Mononuclear cell (primary cell): Measurements from ENCODE around the gene DNASE2B. TPM values are rescaled to one million over a fixed set of nuclear protein-coding genes. Genes with fewer than 3 reads are reported as not detected.
"Not testable (repeated sequence)": the region's sequence is repeated elsewhere in the genome, so short reads cannot be mapped to it uniquely, and the experiment has no call there.

Source experiments
- H3K27me3 ChIP-seq: 2 replicates; pipeline ENCODE4 v1.6.0; 2011; ENCODE audit warnings: low read length, control low read depth; ENCODE audit not compliant: insufficient read depth
- H3K4me1 ChIP-seq: 2 replicates; pipeline ENCODE4 v1.5.1; 2011; ENCODE audit warnings: mild to moderate bottlenecking, low read length, control low read depth; ENCODE audit not compliant: insufficient read depth
- H3K4me3 ChIP-seq: 2 replicates; pipeline ENCODE4 v1.5.1; 2011; ENCODE audit warnings: mild to moderate bottlenecking, low read length, moderate library complexity
- H3K9me3 ChIP-seq: 2 replicates; pipeline ENCODE4 v1.5.1; 2011; ENCODE audit warnings: low read depth, mild to moderate bottlenecking, control low read depth, low read length
- total RNA-seq: library from RNA; depleted of rRNA; stranded (reverse); fragments of >200 nt; gene quantifications from one replicate; pipeline ENCODE4 v1.2.3, GENCODE V29; 2012

Gene DNASE2B
- total RNA-seq, 1 donor: not detected

GRCh38 chr1:84448704-84449103 is 50.4 kb downstream of the DNASE2B start:
- not testable (repeated sequence) for H3K9me3 ChIP-seq, H3K4me3 ChIP-seq, H3K27me3 ChIP-seq
- peaks cover 12% of the 10 kb centered on the region for H3K4me1 ChIP-seq

- H3K27me3 ChIP-seq: peaks cover 4% of the 10 kb centered on the region
- H3K4me1 ChIP-seq: peaks cover 10% of the 10 kb centered on the region
- H3K9me3 ChIP-seq: no peaks in the 10 kb centered on the region
- H3K4me3 ChIP-seq: no peak overlapping the region
Measured at GRCh38 chr1:84450910-84451309, 52.6 kb downstream of the DNASE2B start.

GRCh38 chr1:84452436-84452835 is 54.2 kb downstream of the DNASE2B start:
- no peaks in the 10 kb centered on the region for H3K9me3 ChIP-seq

GRCh38 chr1:84462118-84462517 is 63.8 kb downstream of the DNASE2B start:
- Histone ChIP-seq H3K27me3 (peaks cover 7% of the 10 kb centered on the region), H3K4me3 (no peak overlapping the region), H3K4me1 (peaks cover 13% of the 10 kb centered on the region), H3K9me3 (no peaks in the 10 kb centered on the region)

More at GRCh38 chr1:84452436-84452835, 54.2 kb downstream of the DNASE2B start:
- Histone ChIP-seq H3K27me3 (peaks cover 6% of the 10 kb centered on the region), H3K4me3 (no peak overlapping the region), H3K4me1 (peaks cover 10% of the 10 kb centered on the region)

Other genes starting within 250 kb of the DNASE2B start
- 0.31 TPM for gene SAMD13, start 96.8 kb upstream of the DNASE2B start, total RNA-seq
- 95.8 TPM for gene RPF1, start 80.8 kb downstream of the DNASE2B start, total RNA-seq
- 0.73 TPM for gene SPATA1, start 107.9 kb downstream of the DNASE2B start, total RNA-seq
- gene GNG5, start 108.1 kb downstream of the DNASE2B start, total RNA-seq: 19.3 TPM
- 27.0 TPM for gene CTBS, start 176.0 kb downstream of the DNASE2B start, total RNA-seq